Stimulated activated CD8-positive, alpha-beta memory T cell treated with anti-CD3 and anti-CD28 coated beads, Interleukin-12 subunit alpha, Interleukin-12 subunit beta, amount 100 ng/mL, for 24 hours (primary cell): ENCODE measurements around the gene CHST11.

Experiments used
- DNase-seq: peaks from one replicate; pipeline ENCODE4 v3.0.0-alpha.2; 2020; ENCODE audit errors: extremely low read depth

CHST11 gene

DNA sequence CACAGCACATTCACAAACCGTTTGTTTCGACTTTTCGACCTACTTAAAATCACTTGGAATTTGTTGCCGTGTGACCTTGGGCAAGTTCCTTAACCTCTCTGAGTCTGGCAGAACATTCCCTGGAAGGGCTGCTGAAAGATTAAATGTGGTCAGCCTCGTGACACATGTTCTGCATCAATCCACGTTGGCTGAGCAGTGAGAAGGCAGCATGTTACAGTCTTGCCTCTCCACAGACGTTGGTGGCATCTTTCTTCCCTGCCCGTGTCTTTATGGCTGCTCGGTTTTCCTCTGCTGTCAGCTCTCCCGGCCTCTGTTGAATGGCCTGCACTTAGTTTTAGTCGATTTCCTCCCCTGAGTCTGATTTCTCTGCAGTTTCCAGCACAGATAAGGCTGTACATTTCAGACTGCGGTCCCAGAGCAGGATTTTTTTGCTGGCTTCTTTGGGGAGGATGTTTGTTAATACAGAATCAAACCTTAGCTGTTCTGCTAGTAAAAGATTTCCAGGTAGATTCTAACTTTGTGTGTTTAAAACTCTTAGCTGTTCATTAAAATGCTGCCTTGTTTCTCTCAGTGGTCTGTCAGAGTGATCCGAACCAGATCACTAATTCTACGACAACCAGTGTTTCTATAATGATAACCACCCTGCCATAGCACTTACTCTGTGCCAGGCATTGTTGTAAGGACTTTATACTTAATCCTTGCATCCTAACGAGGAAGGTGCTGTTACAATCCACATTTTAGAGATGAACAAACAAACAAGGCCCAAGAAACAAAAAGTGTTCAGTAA, 217.1 kb downstream of the CHST11 start:
- DNase-seq: no peak

DNA sequence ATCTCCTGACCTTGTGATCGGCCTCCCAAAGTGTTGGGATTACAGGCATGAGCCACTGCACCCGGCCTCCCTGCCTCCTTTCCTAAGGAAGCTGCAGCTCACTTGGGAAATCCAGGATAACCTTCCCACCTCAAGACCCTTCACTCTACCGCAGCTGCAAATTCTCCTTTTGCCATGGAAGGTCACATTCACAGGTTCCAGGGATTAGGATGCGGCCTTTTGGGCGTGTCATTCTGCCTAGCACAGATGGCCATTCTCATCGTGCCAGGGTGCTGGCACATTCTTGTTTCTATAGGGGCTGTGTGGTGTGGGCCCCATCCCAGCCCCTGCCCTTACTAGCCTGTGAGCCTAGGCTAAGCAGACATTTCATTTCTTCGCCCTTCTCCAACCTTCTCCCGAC, 219.9 kb downstream of the CHST11 start:
- DNase-seq: no peak

DNA sequence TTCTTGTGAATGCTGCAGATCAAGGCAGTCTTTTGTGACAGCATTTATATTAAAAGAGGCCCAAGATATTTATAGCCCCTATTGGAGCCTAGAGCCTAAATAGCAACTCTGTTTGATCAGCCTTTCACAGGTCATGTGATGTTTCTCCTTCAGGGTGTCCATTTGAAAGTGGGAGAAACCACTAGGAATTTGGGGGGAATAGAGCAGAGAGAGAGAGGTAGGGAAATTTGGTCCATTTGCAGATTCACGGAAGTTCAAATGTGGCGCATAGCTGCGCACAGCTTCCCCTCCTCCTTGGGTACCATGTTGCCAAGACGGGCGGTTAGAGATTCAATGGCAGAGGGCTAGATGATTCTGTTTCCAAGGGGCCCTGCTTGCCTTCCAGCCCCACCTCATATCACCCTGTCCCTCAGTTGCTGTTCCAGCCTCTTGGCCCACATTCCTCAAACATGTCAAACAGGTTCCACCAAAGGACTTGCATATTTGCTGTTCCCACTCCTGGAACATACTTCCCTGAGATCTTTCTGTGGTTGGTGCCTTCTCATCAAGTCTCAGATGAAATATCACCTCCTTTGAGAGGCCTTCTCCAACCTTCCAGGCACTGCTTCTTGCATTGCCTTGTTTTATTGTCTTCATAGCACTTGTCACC, 220.8 kb downstream of the CHST11 start:
- DNase-seq: no peak

DNA sequence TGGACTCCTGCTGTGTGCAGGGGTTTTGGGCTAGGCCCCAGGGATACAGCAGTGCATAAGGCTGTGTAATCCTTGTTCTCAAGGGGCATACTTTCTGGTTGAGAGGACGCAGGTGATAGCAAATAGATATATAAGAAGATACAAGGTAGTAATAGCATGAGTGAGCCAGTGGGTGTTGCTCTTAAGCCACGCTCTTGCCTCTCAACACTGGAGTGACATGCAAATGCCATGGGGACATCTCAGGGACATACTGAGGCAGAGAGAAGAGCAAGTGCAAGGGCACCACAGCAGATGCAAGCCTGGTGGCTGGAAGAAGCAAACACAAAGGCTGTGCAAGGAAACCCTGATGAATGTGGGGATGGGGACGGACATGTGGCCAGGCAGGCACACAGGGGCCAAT, 223.3 kb downstream of the CHST11 start:
- no peak for DNase-seq

DNA sequence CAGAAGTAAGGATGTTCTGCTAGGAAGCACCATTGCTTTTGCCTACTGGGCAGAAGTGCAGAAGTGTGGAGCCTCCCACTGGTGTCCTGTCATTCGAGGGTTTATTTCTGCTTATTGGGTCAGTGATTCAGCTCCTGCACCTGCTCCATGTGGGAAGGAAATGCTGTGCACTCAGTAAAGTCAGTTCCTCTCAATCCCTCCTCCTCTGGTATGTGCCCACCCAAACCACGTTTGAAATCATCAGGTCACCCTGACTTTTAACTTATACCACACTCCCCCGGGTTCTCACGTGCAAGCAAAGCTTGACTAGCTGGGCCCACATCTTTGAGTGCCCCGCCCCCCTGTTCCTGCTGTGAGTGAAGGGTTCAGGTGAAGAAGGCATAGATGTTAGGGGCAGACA, 223.7 kb downstream of the CHST11 start:
- no peak for DNase-seq

DNA sequence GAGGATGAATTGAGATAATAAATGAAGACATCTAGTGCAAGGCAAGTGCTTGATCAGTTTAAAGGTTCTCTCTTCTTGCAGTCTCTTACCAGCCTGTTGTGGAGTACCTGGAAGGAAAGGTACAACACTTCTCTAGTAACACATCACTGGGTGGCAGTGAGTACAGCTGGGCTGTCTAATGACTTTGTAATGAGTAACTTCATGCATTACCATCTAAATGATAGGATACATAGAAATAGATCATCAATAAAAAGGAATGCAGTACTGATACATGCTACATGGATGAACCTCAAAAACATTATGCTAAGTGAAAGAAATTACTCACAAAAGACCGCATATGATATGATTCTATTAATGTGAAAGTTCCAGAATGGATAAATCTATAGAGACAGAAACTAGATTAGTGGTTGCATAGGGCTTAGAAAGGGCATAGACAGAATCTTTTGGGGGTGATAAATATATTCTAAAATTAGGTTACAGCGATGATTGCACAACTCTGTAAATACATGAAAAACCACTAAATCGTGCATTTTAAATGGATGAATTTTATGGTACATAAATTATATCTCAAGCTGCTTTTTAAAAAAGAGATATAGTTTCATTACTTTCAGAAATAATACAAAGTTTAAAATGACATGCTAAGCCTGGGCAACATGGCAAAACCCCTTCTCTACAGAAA, 224.4 kb downstream of the CHST11 start:
- no peak for DNase-seq

DNA sequence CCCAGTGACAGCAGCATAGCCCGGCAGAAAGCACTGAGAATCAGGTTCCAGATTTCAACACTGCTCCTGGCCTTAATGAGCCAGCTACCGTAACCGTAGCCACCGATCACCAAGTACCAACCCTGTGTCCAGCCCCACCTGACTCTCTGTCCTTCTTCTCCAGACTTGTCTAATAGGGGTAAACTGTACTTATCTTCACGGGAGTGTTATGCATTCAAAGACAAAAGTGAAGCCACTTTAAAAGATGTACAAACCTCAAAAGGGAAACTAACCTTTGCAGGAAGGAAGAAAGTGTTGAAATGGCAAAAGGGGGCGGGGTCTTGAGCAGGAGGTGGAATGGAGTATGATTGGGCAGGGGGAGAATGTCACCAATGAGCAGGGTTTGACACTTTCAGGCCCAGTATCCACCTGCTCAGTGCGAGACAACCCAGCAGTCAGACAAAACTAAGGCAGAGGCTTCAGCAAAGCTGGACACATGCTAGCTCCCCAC, 226.1 kb downstream of the CHST11 start:
- DNase-seq: peak; percentile 37

DNA sequence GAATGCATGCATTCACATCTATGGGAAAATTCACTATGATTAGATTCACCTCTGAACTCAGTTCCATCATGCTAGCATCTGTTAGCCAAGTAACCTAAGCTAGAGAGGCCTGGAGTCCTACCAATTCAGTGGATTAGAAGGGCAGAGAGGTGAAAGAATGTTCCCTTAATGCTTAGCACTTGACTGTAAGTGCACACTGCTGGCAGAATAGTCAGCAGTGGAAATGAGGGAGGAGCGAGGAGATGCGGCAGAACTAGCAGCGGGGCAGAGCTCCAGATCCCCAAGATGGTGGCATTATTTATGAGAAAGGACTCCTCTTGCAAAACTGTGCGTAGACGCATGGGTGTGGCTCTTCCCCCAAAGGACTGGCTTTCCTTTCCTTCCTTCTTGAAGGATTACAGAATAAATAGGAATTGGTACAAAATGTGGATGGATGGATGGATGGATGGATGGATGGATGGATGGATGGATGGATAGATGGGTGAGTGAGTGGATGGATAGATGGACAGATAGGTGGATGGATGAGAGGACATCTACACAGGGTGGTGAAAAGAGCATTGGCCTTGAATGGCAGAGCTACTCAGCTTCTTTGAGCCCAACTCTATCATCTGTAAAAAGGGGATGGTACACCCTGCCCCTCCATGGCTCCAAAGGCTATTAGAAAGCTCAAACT, 227.2 kb downstream of the CHST11 start:
- DNase-seq: no peak

DNA sequence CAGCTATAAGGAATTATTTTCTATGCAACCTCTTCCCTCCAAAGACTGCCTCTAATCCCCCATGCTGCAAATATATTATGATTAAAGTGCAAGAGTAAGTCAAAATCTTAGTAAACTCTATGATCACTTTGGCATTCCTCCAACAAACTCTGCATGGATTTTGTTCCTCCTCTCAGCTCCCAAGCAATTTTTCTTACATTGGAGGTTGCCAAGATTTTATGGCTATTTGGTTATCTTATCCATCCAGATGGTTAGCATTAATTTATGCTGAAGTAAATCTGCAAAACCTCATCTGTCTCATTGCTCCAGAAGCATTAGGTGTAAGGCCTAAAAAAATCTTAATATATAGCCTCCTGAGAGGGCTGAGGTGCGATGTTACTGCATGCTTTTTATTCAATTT, 228.1 kb downstream of the CHST11 start:
- no peak for DNase-seq

DNA sequence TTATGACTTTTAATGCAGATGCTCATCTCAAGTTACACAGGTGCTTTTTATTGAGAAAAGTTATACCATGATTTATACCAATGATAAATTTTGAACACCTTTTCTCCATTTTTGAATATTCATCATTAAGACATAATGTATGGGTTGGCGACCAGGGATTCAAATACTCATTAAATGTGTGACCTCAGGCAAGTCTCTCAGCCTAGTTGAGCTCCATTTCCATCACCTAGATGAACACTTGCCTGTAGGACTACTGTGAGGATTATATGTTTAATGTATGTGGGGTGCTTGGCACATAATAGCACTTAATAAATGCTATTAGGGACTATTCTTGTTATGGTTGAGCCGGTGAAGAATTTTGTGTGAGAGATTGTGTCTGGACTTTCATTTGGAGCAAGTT, 228.6 kb downstream of the CHST11 start:
- DNase-seq: no peak

DNA sequence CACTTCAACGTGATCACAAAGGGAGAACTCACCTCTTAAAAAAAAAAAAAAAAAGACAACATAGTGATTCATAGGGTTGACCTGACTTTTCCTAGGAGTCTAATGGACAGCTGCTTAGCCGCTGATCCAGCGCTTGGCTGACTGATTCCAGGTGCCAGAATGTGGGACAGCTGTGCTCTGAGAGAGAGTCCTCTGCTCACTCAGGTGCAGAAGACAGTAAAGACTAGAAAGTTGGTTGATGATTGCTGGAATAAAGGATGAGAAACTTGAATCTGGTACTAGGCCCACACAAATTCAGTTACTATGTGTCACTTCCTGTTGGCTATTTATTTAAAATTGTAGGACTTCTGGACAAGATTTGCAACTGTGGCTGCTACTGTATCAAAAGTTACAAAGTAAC, 229.4 kb downstream of the CHST11 start:
- DNase-seq: no peak

DNA sequence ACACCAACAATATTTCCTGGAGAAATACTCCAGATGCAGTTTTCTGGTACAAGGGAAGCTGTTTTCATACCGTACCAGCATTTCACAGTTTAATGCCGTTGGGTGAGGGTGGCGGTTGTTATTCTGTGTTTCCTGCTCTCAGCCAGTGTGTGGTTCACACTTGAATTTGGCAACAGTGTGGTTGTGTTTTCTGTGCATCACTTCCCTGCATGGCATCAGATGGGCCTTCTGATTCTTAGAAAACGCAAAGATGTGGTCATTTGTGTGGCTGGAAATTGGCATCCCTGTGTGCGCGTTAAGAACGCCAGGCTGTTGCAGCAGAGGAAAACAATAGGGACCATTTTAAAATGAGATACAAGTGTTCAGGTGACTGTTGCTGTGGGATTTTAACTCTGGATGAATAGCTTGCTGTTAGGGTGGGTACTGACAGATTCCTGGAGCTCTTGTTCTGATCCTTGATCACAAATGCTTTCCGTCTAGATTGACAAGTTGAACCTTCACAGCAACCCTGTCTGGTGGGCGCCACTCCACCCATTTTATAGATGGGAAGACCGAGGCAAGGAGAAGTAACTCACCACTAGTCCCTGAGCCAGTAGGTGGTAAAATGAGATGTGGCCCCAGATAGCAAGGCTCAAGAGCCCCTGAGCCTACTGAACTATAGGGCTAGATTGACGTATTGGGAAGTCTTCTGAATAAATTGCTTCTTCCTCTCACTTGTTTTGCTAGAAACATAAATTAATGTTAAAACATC, 231.2 kb downstream of the CHST11 start:
- peak; percentile 26 for DNase-seq

DNA sequence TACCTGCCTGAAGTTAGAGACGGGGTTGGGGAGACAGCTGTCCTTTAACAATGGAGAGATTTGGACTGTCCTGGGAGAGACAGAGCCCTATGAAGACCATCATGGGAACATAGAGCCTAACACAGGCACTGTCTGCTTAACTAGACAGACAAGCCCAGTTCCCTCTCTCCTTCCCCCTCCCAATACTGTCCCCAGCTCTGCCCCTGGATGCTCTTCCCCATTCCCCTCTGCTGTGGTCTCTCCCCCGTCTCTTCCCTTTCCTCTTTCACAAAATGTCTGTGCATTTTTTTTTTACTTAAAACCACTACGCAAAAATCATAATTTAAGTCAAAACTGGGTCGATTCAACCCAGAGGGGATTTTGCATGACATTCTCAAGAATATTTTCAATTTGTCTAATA, 232.9 kb downstream of the CHST11 start:
- no peak for DNase-seq

DNA sequence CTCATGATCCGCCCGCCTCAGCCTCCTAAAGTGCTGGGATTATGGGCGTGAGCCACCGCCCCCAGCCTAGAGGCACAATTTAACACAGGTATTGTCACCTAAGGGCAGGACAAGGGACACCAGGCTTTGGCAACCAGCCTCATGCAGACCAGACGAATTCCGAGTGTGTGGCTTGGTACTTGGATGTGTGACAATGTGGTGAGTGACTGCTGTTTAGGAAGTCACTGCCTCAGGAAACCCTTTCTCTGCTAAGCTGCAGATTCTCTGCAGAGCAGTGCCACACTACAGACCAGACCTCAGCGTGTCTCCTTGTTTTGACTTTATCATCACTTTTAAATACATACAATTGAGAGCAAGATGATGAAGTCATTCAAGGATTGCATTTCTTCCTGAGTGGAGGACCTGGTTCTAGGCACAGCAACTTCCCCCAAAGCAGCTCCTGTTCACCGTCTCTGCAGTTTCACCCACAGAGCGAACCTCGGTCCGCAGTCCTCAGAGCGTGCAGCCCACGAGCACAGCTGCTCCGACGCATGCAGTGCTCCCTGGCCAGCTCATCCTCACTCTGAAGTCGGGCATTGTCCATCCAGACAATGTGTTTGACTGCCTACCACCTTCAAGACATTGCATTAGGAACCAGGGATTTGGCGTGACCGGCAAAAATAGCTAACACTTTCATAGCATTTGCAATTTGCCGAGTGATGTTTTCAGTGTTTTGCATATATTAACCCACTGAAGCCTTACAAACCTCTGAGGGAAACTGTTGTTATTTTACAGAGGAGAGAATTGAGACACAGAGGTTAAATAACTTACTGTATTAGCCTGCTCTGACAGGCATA, 235.2 kb downstream of the CHST11 start:
- DNase-seq: no peak

DNA sequence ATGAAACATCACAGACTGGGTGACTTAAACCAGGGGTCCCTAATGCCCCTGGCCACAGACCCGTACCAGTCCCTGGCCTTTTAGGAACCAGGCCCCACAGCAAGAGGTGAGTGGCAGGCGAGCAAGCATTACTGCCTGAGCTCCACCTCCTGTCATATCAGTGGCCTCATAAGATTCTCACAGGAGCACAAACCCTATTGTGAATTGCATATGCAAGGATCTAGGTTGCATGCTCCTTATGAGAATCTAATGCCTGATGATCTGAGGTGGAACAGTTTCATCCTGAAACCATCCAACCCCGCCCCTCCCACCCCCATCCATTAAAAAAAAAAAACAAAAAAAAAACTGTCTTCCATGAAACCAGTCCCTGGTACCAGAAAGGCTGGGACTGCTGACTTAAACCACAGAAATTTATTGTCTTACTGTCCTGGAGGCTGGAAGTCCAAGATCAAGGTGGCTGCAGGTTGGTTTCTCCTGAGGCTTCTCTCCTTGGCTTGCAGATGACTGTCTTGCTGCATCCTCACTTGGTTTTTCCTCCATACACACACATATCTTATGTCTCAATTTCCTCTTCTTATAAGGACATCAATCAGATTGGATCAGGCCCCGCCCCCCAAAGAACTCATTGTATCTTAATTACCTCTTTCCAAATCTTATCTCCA, 235.9 kb downstream of the CHST11 start:
- DNase-seq: no peak

DNA sequence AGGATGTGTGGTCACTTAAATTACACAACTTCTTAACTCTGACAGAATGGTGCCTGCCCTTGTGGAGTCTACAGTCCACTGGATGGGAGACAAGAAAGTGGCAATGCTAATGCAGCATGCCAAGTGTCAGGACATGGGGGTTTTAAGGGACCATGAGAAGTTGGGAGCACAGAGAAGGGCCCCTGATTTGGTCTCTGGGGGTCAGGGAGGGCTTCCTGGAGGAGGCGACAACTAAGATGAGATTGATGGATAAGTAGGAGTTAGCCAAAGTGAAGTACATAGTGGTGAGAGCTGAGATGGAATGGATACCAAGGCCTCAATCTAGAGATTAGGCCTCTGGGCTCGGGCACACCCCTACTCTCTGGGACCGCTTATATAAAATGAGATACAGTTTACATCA, 236.7 kb downstream of the CHST11 start:
- DNase-seq: no peak

DNA sequence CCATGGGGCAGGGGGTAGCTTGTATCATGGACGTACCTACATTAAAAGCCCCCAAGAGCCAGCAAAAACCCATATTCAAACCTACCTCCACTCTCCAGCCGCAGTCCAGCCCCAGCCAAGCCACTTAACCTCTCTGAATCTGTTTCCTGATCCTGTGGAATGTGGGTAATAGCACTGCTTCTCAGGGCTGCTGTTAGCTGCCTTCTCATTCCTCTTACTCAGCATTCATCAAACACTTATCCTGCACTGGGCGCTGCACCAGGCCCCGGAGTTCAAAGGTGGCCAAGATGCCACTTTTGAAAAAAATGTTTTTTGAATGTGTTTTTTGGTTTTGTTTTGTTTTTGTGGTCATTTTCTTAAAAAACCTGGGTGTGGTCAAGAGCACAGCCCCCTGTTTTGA, 237.4 kb downstream of the CHST11 start:
- no peak for DNase-seq

DNA sequence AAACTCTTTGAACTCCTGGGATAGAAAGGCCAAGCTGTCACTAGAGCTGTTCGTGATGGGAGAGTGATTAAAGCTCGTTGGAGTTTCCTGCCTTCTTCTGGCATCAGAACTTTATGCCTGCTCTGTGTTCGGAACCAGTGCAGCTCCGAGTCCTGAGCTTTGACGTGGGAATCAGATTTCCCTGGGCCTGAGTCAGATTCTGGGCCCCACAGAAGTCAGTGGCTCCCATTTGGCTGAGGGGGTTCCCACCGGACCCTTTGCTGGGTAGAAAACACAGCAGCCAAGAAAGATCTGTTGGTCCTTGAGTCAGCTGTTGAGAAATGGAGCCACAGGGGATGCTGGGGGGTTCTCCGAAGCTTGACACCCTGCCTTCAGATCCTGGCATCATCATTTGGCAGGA, 238.0 kb downstream of the CHST11 start:
- DNase-seq: no peak

DNA sequence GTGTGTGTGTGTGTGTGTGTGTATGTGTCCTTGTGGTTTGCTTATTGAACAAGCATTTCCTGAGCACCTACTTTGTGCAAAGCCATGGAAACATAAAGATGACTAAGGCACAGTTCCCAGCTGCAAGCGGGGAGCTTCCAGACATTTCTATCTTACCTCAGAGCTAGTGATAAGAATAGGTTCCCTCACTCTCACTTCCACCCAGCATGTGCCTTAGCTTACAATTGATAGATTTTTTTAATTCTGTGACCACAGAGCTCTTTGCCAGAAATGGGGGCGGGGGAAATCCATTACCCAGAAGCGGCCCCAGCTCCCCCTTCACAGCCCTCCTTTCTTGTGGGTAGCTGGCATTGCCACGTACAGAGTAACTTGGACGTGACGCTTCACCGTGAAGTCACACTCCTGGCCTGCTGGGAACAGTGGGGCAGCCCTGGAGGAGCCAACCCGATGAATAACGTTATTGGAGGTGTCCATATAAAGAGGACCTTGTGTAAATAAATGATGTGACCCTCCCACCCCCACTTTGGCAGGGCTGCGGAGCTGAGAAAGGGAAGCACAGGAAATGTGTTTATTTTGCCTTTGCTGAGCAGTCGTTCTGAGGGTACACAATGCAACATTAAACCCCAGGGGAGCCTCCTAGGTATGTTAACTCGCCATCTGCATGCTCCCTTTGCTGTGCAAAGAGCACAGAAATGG, 238.9 kb downstream of the CHST11 start:
- peak; percentile 58 for DNase-seq

DNA sequence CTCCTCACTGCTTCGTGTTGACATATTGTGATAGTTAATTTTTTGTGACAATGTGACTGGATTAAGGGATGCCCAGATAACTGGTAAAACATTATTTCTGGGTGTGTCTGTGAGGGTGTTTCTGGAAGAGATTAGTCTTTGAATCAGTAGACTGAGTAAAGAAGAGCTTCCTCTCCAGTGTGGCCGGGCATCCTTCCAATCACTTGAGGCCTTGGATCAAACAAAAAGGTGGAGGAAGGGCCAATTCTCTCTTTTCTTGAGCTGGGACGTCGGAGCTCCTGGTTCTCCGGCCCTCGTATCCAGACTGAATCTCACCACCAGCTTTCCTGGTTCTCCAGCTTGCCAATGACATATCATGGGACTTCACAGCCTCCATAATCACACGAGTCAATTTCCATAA, 240.4 kb downstream of the CHST11 start:
- DNase-seq: no peak
